K562 (cell line): ENCODE results near the gene UBE2V1. TPM values are rescaled to one million over a fixed set of nuclear protein-coding genes. Genes with fewer than 3 reads are reported as not detected.
A peak's percentile ranks its signal among the peaks of the same experiment; 100 is the strongest.

Experiments
- GTF2E2 ChIP-seq: fragments of 200-800 bp; sonication (Bioruptor generic); IDR thresholded peaks from 2 replicates; pipeline ENCODE4 v1.6.1; 2016; ENCODE audit warnings: missing genetic modification characterization, missing compliant biosample characterization
- NFXL1 ChIP-seq: fragments of 450-650 bp; formaldehyde crosslinking; IDR thresholded peaks from 2 replicates; pipeline ENCODE4 v1.4.0; 2021; ENCODE audit warnings: mild to moderate bottlenecking
- NR0B1 ChIP-seq: fragments of 450-650 bp; IDR thresholded peaks from one replicate; pipeline ENCODE4 v1.6.1; 2018; ENCODE audit warnings: mild to moderate bottlenecking, moderate library complexity; ENCODE audit not compliant: partially characterized antibody
- POLR2AphosphoS2 ChIP-seq: IDR thresholded peaks from 2 replicates; pipeline ENCODE4 v1.6.1; 2012; ENCODE audit warnings: low read length, improper control_type of control experiment
- SIN3B ChIP-seq: fragments of 450-650 bp; IDR thresholded peaks from 2 replicates; pipeline ENCODE4 v1.6.1; 2017; ENCODE audit warnings: low read depth, mild to moderate bottlenecking, moderate library complexity
- STAG1 ChIP-seq: sonication (generic); formaldehyde crosslinking; IDR thresholded peaks from 2 replicates; pipeline ENCODE4 v1.5.0; 2020; ENCODE audit warnings: missing genetic modification reagents, borderline replicate concordance
- TEAD4 ChIP-seq, 2 experiments: sonication (generic) in 1 of 2; formaldehyde crosslinking in 1 of 2; IDR thresholded peaks; 2 replicates each; pipeline versions ENCODE4 v1.6.1 to v1.8.0; 2012 to 2022; ENCODE audit warnings: borderline replicate concordance in 1 of 2, inconsistent platforms in 1 of 2, low read length in 1 of 2, mild to moderate bottlenecking in 1 of 2, missing genetic modification reagents in 1 of 2
- ZFP30 ChIP-seq: fragments of 250-450 bp; sonication (Bioruptor Pico); IDR thresholded peaks from 2 replicates; pipeline ENCODE4 v1.8.0; 2022; ENCODE audit warnings: moderate library complexity, mild to moderate bottlenecking, inconsistent platforms, borderline replicate concordance
- ZNF239 ChIP-seq: fragments of 250-450 bp; sonication (Bioruptor Pico); IDR thresholded peaks from 2 replicates; pipeline ENCODE4 v1.4.0; 2020; ENCODE audit warnings: mild to moderate bottlenecking
- ZNF444 ChIP-seq: fragments of 250-450 bp; sonication (Bioruptor Pico); IDR thresholded peaks from 2 replicates; pipeline ENCODE4 v1.4.0; 2020; ENCODE audit warnings: mild to moderate bottlenecking, moderate library complexity
- ZNF449 ChIP-seq: fragments of 250-450 bp; sonication (Bioruptor Pico); IDR thresholded peaks from 2 replicates; pipeline ENCODE4 v1.8.0; 2022; ENCODE audit warnings: moderate library complexity, mild to moderate bottlenecking, inconsistent platforms
- polyA plus RNA-seq, 8 experiments: library from polyadenylated mRNA; depleted of rRNA in 4 of 8; stranded (reverse) in 5 of 8; unstranded in 3 of 8; fragments of >200 nt; fragmentation: Nextera tagmentation in 2 of 8; fragmentation: Illumina TruSeq in 1 of 8; extraction: Ambion mirVana in 2 of 8; extraction: Trizol in 1 of 8; gene quantifications; 2 replicates each; pipeline versions ENCODE4 v1.2.1 to v1.2.3, GENCODE V29; 2011 to 2014; ENCODE audit warnings: inconsistent platforms in 1 of 8, missing spikeins in 1 of 8
- total RNA-seq, 7 experiments: library from RNA; depleted of rRNA in 6 of 7; stranded (reverse); fragments of >200 nt in 6 of 7; fragmentation: Illumina TruSeq in 2 of 7; extraction: Trizol in 2 of 7; gene quantifications; 2 replicates each; pipeline versions ENCODE4 v1.2.1 to v1.2.3, GENCODE V29; 2011 to 2021; ENCODE audit warnings: low replicate concordance in 1 of 7
- TF ChIP-seq, protein P1 (sequence below): fragments of 200-800 bp; sonication (Bioruptor generic); IDR thresholded peaks from 2 replicates; pipeline ENCODE4 v1.6.1; 2016; ENCODE audit warnings: missing genetic modification characterization, missing compliant biosample characterization
- TF ChIP-seq, protein P2 (sequence below): IDR thresholded peaks from 2 replicates; pipeline ENCODE4 v1.6.1; 2012; ENCODE audit warnings: low read depth, low read length, improper control_type of control experiment, borderline replicate concordance
- TF ChIP-seq, protein P3 (sequence below): sonication (generic); formaldehyde crosslinking; IDR thresholded peaks from 2 replicates; pipeline ENCODE4 v1.8.1; 2022; ENCODE audit warnings: missing genetic modification reagents

The UBE2V1 gene
- total and polyA plus RNA-seq, 9 of the 15 experiments (the other 6 are each of a cell fraction or from before 2014, with no cell fraction given): 93.0 to 357 (median 119) TPM

- TF ChIP-seq, protein P1, sequence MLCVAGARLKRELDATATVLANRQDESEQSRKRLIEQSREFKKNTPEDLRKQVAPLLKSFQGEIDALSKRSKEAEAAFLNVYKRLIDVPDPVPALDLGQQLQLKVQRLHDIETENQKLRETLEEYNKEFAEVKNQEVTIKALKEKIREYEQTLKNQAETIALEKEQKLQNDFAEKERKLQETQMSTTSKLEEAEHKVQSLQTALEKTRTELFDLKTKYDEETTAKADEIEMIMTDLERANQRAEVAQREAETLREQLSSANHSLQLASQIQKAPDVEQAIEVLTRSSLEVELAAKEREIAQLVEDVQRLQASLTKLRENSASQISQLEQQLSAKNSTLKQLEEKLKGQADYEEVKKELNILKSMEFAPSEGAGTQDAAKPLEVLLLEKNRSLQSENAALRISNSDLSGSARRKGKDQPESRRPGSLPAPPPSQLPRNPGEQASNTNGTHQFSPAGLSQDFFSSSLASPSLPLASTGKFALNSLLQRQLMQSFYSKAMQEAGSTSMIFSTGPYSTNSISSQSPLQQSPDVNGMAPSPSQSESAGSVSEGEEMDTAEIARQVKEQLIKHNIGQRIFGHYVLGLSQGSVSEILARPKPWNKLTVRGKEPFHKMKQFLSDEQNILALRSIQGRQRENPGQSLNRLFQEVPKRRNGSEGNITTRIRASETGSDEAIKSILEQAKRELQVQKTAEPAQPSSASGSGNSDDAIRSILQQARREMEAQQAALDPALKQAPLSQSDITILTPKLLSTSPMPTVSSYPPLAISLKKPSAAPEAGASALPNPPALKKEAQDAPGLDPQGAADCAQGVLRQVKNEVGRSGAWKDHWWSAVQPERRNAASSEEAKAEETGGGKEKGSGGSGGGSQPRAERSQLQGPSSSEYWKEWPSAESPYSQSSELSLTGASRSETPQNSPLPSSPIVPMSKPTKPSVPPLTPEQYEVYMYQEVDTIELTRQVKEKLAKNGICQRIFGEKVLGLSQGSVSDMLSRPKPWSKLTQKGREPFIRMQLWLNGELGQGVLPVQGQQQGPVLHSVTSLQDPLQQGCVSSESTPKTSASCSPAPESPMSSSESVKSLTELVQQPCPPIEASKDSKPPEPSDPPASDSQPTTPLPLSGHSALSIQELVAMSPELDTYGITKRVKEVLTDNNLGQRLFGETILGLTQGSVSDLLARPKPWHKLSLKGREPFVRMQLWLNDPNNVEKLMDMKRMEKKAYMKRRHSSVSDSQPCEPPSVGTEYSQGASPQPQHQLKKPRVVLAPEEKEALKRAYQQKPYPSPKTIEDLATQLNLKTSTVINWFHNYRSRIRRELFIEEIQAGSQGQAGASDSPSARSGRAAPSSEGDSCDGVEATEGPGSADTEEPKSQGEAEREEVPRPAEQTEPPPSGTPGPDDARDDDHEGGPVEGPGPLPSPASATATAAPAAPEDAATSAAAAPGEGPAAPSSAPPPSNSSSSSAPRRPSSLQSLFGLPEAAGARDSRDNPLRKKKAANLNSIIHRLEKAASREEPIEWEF (CRISPR knock-in tag): no peak
- TF ChIP-seq STAG1 (CRISPR knock-in tag) (0 out of 2 replicates have a peak, but pooled peaks have one; percentile 24), GTF2E2 (peak; percentile 66; the same call in 1 of the 2 replicates), ZFP30 (no peak), POLR2AphosphoS2 (peak; percentile 56; the same call in 1 of the 2 replicates), NFXL1 (CRISPR knock-in tag) (no peak), SIN3B (peak; percentile 79), TEAD4 (IDR thresholded peaks at IDR 0.05; ENCODE audit: low read length) (no peak), TEAD4 (CRISPR knock-in tag; IDR thresholded peaks at IDR 0.05; ENCODE audit: borderline replicate concordance) (no peak), NR0B1 (no peak), ZNF444 (no peak), ZNF449 (CRISPR knock-in tag) (no peak), ZNF239 (CRISPR knock-in tag) (no peak)
- TF ChIP-seq, protein P2, sequence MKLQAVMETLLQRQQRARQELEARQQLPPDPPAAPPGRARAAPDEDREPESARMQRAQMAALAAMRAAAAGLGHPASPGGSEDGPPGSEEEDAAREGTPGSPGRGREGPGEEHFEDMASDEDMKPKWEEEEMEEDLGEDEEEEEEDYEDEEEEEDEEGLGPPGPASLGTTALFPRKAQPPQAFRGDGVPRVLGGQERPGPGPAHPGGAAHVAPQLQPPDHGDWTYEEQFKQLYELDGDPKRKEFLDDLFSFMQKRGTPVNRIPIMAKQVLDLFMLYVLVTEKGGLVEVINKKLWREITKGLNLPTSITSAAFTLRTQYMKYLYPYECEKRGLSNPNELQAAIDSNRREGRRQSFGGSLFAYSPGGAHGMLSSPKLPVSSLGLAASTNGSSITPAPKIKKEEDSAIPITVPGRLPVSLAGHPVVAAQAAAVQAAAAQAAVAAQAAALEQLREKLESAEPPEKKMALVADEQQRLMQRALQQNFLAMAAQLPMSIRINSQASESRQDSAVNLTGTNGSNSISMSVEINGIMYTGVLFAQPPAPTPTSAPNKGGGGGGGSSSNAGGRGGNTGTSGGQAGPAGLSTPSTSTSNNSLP: no peak
- TF ChIP-seq, protein P3, sequence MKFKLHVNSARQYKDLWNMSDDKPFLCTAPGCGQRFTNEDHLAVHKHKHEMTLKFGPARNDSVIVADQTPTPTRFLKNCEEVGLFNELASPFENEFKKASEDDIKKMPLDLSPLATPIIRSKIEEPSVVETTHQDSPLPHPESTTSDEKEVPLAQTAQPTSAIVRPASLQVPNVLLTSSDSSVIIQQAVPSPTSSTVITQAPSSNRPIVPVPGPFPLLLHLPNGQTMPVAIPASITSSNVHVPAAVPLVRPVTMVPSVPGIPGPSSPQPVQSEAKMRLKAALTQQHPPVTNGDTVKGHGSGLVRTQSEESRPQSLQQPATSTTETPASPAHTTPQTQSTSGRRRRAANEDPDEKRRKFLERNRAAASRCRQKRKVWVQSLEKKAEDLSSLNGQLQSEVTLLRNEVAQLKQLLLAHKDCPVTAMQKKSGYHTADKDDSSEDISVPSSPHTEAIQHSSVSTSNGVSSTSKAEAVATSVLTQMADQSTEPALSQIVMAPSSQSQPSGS (CRISPR knock-in tag): no peak
These were observed at the start of gene UBE2V1 (continued) for GRCh38 chr20:50112512-50113419.
